IPS DF 19.7 (cell line): ENCODE measurements around the gene GABRD.

Experiments
- DNase-seq: peaks from one replicate; pipeline ENCODE4 v3.0.0-alpha.2; 2013; ENCODE audit warnings: low read depth, low spot score

The GABRD gene

GRCh38 chr1:1985375-1986050, 33.6 kb upstream of the GABRD start:
- no peak for DNase-seq

- DNase-seq: no peak
Measured at GRCh38 chr1:1986451-1987141, 32.5 kb upstream of the GABRD start.

- DNase-seq: no peak
Measured at GRCh38 chr1:1987142-1987510, 32.0 kb upstream of the GABRD start.

GRCh38 chr1:1988061-1988945, 30.8 kb upstream of the GABRD start:
- DNase-seq: no peak

GRCh38 chr1:1989102-1989542, 30.0 kb upstream of the GABRD start:
- DNase-seq: no peak

GRCh38 chr1:1989789-1990188, 29.4 kb upstream of the GABRD start:
- DNase-seq: no peak

GRCh38 chr1:1990222-1990621, 28.9 kb upstream of the GABRD start:
- DNase-seq: no peak

GRCh38 chr1:1994536-1994935, 24.6 kb upstream of the GABRD start:
- DNase-seq: no peak

GRCh38 chr1:1996207-1996651, 22.9 kb upstream of the GABRD start:
- DNase-seq: no peak

- no peak for DNase-seq
Measured at GRCh38 chr1:1997576-1997975, 21.6 kb upstream of the GABRD start.

GRCh38 chr1:2000432-2000831, 18.7 kb upstream of the GABRD start:
- DNase-seq: no peak

- DNase-seq: no peak
Measured at GRCh38 chr1:2000850-2001249, 18.3 kb upstream of the GABRD start.

- no peak for DNase-seq
Measured at GRCh38 chr1:2001773-2002411, 17.3 kb upstream of the GABRD start.

GRCh38 chr1:2003541-2004131, 15.5 kb upstream of the GABRD start, which contains the start of gene CFAP74:
Gene CFAP74 (minus strand): TSS chr1:2003786. CDS start chr1:1990956, 12,830 bp downstream.
- DNase-seq: peak; percentile 23

GRCh38 chr1:2004856-2005255, 14.3 kb upstream of the GABRD start:
- DNase-seq: no peak

- no peak for DNase-seq
Measured at GRCh38 chr1:2009101-2010053, 9.8 kb upstream of the GABRD start.

- no peak for DNase-seq
Measured at GRCh38 chr1:2014181-2014580, 5.0 kb upstream of the GABRD start.

- no peak for DNase-seq
Measured at GRCh38 chr1:2014741-2015735, 4.1 kb upstream of the GABRD start.

GRCh38 chr1:2016123-2016522, 3.0 kb upstream of the GABRD start:
- no peak for DNase-seq
